ENCODE data around the gene KATNAL2.
A peak's percentile ranks its signal among the peaks of the same experiment; 100 is the strongest.

KATNAL2 gene

GRCh38 chr18:46916551-46917107 lies 773 bp upstream of the KATNAL2 start:
- no peak for DNase-seq (ENCODE audit: extremely low read depth, insufficient read length)
- peak overlapping the region; percentile 85 for H3K4me3 ChIP-seq (replicated peaks; ENCODE audit: low read depth, low read length)
- no peaks in the 10 kb centered on the region for H3K27me3 ChIP-seq (replicated peaks; ENCODE audit: control insufficient read depth, insufficient read depth, low read length)
- no peak for TF ChIP-seq CTCF (IDR thresholded peaks at IDR 0.05; ENCODE audit: insufficient read depth, low read length, poor library complexity, severe bottlenecking)
- H3K36me3 ChIP-seq (ENCODE audit: control insufficient read depth, insufficient read depth, low read length), result no peaks in the 10 kb centered on the region

- no peak for TF ChIP-seq CTCF (IDR thresholded peaks at IDR 0.05; ENCODE audit: insufficient read depth, low read length, poor library complexity, severe bottlenecking)
- Histone ChIP-seq H3K27me3 (replicated peaks; ENCODE audit: control insufficient read depth, insufficient read depth, low read length) (no peaks in the 10 kb centered on the region), H3K36me3 (ENCODE audit: control insufficient read depth, insufficient read depth, low read length) (no peaks in the 10 kb centered on the region), H3K4me3 (replicated peaks; ENCODE audit: low read depth, low read length) (peak overlapping the region; percentile 85)
- no peak for DNase-seq (ENCODE audit: extremely low read depth, insufficient read length)
Observed at GRCh38 chr18:46917803-46918600, 600 bp downstream of the KATNAL2 start.

- Histone ChIP-seq H3K36me3 (ENCODE audit: control insufficient read depth, insufficient read depth, low read length) (no peaks in the 10 kb centered on the region), H3K27me3 (replicated peaks; ENCODE audit: control insufficient read depth, insufficient read depth, low read length) (no peaks in the 10 kb centered on the region), H3K4me3 (replicated peaks; ENCODE audit: low read depth, low read length) (no peak overlapping the region)
- no peak for DNase-seq (ENCODE audit: extremely low read depth, insufficient read length)
- TF ChIP-seq CTCF (IDR thresholded peaks at IDR 0.05; ENCODE audit: insufficient read depth, low read length, poor library complexity, severe bottlenecking), result no peak
Observed at GRCh38 chr18:46920067-46920466, 2.7 kb downstream of the KATNAL2 start.

- Histone ChIP-seq H3K4me3 (replicated peaks; ENCODE audit: low read depth, low read length) (no peak overlapping the region), H3K27me3 (replicated peaks; ENCODE audit: control insufficient read depth, insufficient read depth, low read length) (no peaks in the 10 kb centered on the region), H3K36me3 (ENCODE audit: control insufficient read depth, insufficient read depth, low read length) (no peaks in the 10 kb centered on the region)
- no peak for TF ChIP-seq CTCF (IDR thresholded peaks at IDR 0.05; ENCODE audit: insufficient read depth, low read length, poor library complexity, severe bottlenecking)
- DNase-seq (ENCODE audit: extremely low read depth, insufficient read length), result no peak
Observed at GRCh38 chr18:46920653-46921052, 3.3 kb downstream of the KATNAL2 start.

GRCh38 chr18:46939337-46939963 lies 22.0 kb downstream of the KATNAL2 start:
- Histone ChIP-seq H3K36me3 (ENCODE audit: control insufficient read depth, insufficient read depth, low read length) (no peaks in the 10 kb centered on the region), H3K27me3 (replicated peaks; ENCODE audit: control insufficient read depth, insufficient read depth, low read length) (no peaks in the 10 kb centered on the region), H3K4me3 (replicated peaks; ENCODE audit: low read depth, low read length) (no peak overlapping the region)
- no peak for DNase-seq (ENCODE audit: extremely low read depth, insufficient read length)
- TF ChIP-seq CTCF (IDR thresholded peaks at IDR 0.05; ENCODE audit: insufficient read depth, low read length, poor library complexity, severe bottlenecking), result no peak
